Adrenal gland (tissue), 5 donors: Measurements from ENCODE around the gene RBL1.

Experiments used
- CTCF ChIP-seq, 6 experiments: fragments of 450-650 bp in 4 of 6; fragments of 200-600 bp in 2 of 6; sonication (generic) in 1 of 6; IDR thresholded peaks; 1 replicate in 5 of 6; 2 replicates in 1 of 6; pipeline versions ENCODE4 v1.5.1 to v1.8.0; 2016 to 2021; ENCODE audit warnings: antibody characterized with exemption in 6 of 6, mild to moderate bottlenecking in 2 of 6, moderate library complexity in 1 of 6
- POLR2A ChIP-seq, 2 donors: fragments of 450-650 bp; IDR thresholded peaks; one replicate each; pipeline ENCODE4 v1.6.1; 2017; ENCODE audit warnings: antibody characterized with exemption in 2 of 2, mild to moderate bottlenecking in 2 of 2, moderate library complexity in 1 of 2
- donor health status: DM: no; HTN: no; CAD: no.

- no peak for TF ChIP-seq POLR2A (IDR thresholded peaks at IDR 0.05)
- TF ChIP-seq CTCF (IDR thresholded peaks at IDR 0.05), result peak in 5 of 6 experiments; percentile 4 to 38 (median 31)
These were observed 87.7 kb downstream of the RBL1 start for GRCh38 chr20:37007898-37008649.
